Measurements from ENCODE around the gene HLA-G.
A peak's percentile ranks its signal among the peaks of the same experiment; 100 is the strongest.

The HLA-G gene

GRCh38 chr6:29818892-29819291 lies 8.7 kb upstream of the HLA-G start:
- no peak for DNase-seq (ENCODE audit: low read depth)

GRCh38 chr6:29824144-29824543 lies 3.5 kb upstream of the HLA-G start:
- no peak for DNase-seq (ENCODE audit: low read depth)

GRCh38 chr6:29825848-29826247 lies 1.8 kb upstream of the HLA-G start:
- no peak for DNase-seq (ENCODE audit: low read depth)

GRCh38 chr6:29826271-29826670 lies 1.4 kb upstream of the HLA-G start:
- DNase-seq (ENCODE audit: low read depth), result no peak

- no peak for DNase-seq (ENCODE audit: low read depth)
Measured at GRCh38 chr6:29828471-29828797, 809 bp downstream of the HLA-G start.

- no peak for DNase-seq (ENCODE audit: low read depth)
Measured at GRCh38 chr6:29829766-29830165, 2.1 kb downstream of the HLA-G start.

GRCh38 chr6:29830409-29830808 lies 2.8 kb downstream of the HLA-G start:
- no peak for DNase-seq (ENCODE audit: low read depth)

- no peak for DNase-seq (ENCODE audit: low read depth)
Measured at GRCh38 chr6:29831776-29832175, 4.2 kb downstream of the HLA-G start.

- peak; percentile 19 for DNase-seq (ENCODE audit: low read depth)
Measured at GRCh38 chr6:29834564-29835436, 7.2 kb downstream of the HLA-G start.

- DNase-seq (ENCODE audit: low read depth), result no peak
Measured at GRCh38 chr6:29839917-29840316, 12.3 kb downstream of the HLA-G start.

- no peak for DNase-seq (ENCODE audit: low read depth)
Measured at GRCh38 chr6:29841030-29841429, 13.4 kb downstream of the HLA-G start.

- DNase-seq (ENCODE audit: low read depth), result no peak
Measured at GRCh38 chr6:29845405-29846006, 17.9 kb downstream of the HLA-G start.

GRCh38 chr6:29847871-29848630 lies 20.4 kb downstream of the HLA-G start:
- DNase-seq (ENCODE audit: low read depth), result peak; percentile 74

- DNase-seq (ENCODE audit: low read depth), result no peak
Measured at GRCh38 chr6:29850011-29850553, 22.5 kb downstream of the HLA-G start.

- no peak for DNase-seq (ENCODE audit: low read depth)
Measured at GRCh38 chr6:29851190-29851589, 23.6 kb downstream of the HLA-G start.

GRCh38 chr6:29853245-29853644 lies 25.6 kb downstream of the HLA-G start:
- DNase-seq (ENCODE audit: low read depth), result no peak

GRCh38 chr6:29858006-29858405 lies 30.4 kb downstream of the HLA-G start:
- no peak for DNase-seq (ENCODE audit: low read depth)

- DNase-seq (ENCODE audit: low read depth), result no peak
Measured at GRCh38 chr6:29861521-29862255, 34.1 kb downstream of the HLA-G start.

- DNase-seq (ENCODE audit: low read depth), result no peak
Measured at GRCh38 chr6:29864037-29864810, 36.6 kb downstream of the HLA-G start.

GRCh38 chr6:29865631-29866030 lies 38.0 kb downstream of the HLA-G start:
- no peak for DNase-seq (ENCODE audit: low read depth)

- DNase-seq (ENCODE audit: low read depth), result no peak
Measured at GRCh38 chr6:29870104-29870503, 42.5 kb downstream of the HLA-G start.

Data from activated gamma-delta T cell treated with anti-CD3 and anti-CD28 coated beads, Interleukin-2, amount 50 U/mL, for 16 hours (primary cell).